ENCODE data around the gene ZNF844. TPM values are rescaled to one million over a fixed set of nuclear protein-coding genes. Genes with fewer than 3 reads are reported as not detected.

The ZNF844 gene
- 5.4 TPM for polyA plus RNA-seq (2013, experiment 1 of 2)
- polyA plus RNA-seq (2013, experiment 2 of 2) = 6.0 TPM

- Histone ChIP-seq H3K4me3 (ENCODE audit: low read length) (peak within 1 kb of the TSS; percentile 85), H3K27ac (ENCODE audit: low read depth, low read length) (peak within 1 kb of the TSS; percentile 71; the same call in 1 of the 2 replicates), H3K36me3 (ENCODE audit: insufficient read depth, low read length) (no peaks in the 10 kb centered on the region), H3K27me3 (ENCODE audit: insufficient read depth, low read length) (no peaks in the 10 kb centered on the region), H3K9me3 (ENCODE audit: insufficient read depth, low read depth, low read length) (peaks cover 12% of the 10 kb centered on the region; the same call in 1 of the 2 replicates), H3K9ac (ENCODE audit: low read depth, low read length) (peak within 1 kb of the TSS; percentile 84), H3K4me1 (ENCODE audit: insufficient read depth, low read length) (no peaks in the 10 kb centered on the region; the same call in 1 of the 2 replicates)
- 3% methylated on average over 66 of the region's 66 CpGs for WGBS
Measured at GRCh38 chr19:12064590-12065538, at the start of gene ZNF844. ZNF844 (plus strand) TSS chr19:12064731; CDS start chr19:12064874, 143 bp downstream.

GRCh38 chr19:12015015-12015752, 49.3 kb upstream of the ZNF844 start:
- 93% methylated on average over 9 of the region's 9 CpGs for WGBS
- H3K9ac ChIP-seq (ENCODE audit: low read depth, low read length) = no peak overlapping the region
- no peaks in the 10 kb centered on the region for H3K27me3 ChIP-seq (ENCODE audit: insufficient read depth, low read length)
- peaks cover 88% of the 10 kb centered on the region for H3K9me3 ChIP-seq (ENCODE audit: insufficient read depth, low read depth, low read length)
- H3K36me3 ChIP-seq (ENCODE audit: insufficient read depth, low read length) = peaks cover 75% of the 10 kb centered on the region
- H3K4me1 ChIP-seq (ENCODE audit: insufficient read depth, low read length) = no peaks in the 10 kb centered on the region
- H3K4me3 ChIP-seq (ENCODE audit: low read length) = no peak overlapping the region
- H3K27ac ChIP-seq (ENCODE audit: low read depth, low read length) = no peak overlapping the region

GRCh38 chr19:12015753-12016116, 48.8 kb upstream of the ZNF844 start:
- no peaks in the 10 kb centered on the region for H3K4me1 ChIP-seq (ENCODE audit: insufficient read depth, low read length)
- no peaks in the 10 kb centered on the region for H3K27me3 ChIP-seq (ENCODE audit: insufficient read depth, low read length)
- H3K36me3 ChIP-seq (ENCODE audit: insufficient read depth, low read length) = peaks cover 75% of the 10 kb centered on the region
- no peak overlapping the region for H3K27ac ChIP-seq (ENCODE audit: low read depth, low read length)
- no CpG with 5 or more reads among the region's 2 CpGs for whole genome bisulfite sequencing
- H3K9me3 ChIP-seq (ENCODE audit: insufficient read depth, low read depth, low read length) = peaks cover 92% of the 10 kb centered on the region
- no peak overlapping the region for H3K9ac ChIP-seq (ENCODE audit: low read depth, low read length)
- H3K4me3 ChIP-seq (ENCODE audit: low read length) = no peak overlapping the region

- Histone ChIP-seq H3K4me1 (ENCODE audit: insufficient read depth, low read length) (peaks cover 6% of the 10 kb centered on the region; the same call in 1 of the 2 replicates), H3K9me3 (ENCODE audit: insufficient read depth, low read depth, low read length) (peaks cover 8% of the 10 kb centered on the region; the same call in 1 of the 2 replicates), H3K27ac (ENCODE audit: low read depth, low read length) (no peak overlapping the region), H3K27me3 (ENCODE audit: insufficient read depth, low read length) (no peaks in the 10 kb centered on the region), H3K36me3 (ENCODE audit: insufficient read depth, low read length) (peaks cover 3% of the 10 kb centered on the region; the same call in 1 of the 2 replicates), H3K4me3 (ENCODE audit: low read length) (peak overlapping the region; percentile 84), H3K9ac (ENCODE audit: low read depth, low read length) (no peak overlapping the region)
- WGBS = 93% methylated on average over 1 of the region's 2 CpGs
Measured at GRCh38 chr19:12034198-12034597, 30.3 kb upstream of the ZNF844 start.

- Histone ChIP-seq H3K27ac (ENCODE audit: low read depth, low read length) (no peak overlapping the region), H3K9ac (ENCODE audit: low read depth, low read length) (peak overlapping the region; percentile 93), H3K9me3 (ENCODE audit: insufficient read depth, low read depth, low read length) (peaks cover 5% of the 10 kb centered on the region; the same call in 1 of the 2 replicates), H3K4me3 (ENCODE audit: low read length) (peak overlapping the region; percentile 84), H3K36me3 (ENCODE audit: insufficient read depth, low read length) (0 out of 2 replicates have a peak, but pooled peaks cover under 1% of the 10 kb centered on the region), H3K27me3 (ENCODE audit: insufficient read depth, low read length) (no peaks in the 10 kb centered on the region), H3K4me1 (ENCODE audit: insufficient read depth, low read length) (peaks cover 6% of the 10 kb centered on the region; the same call in 1 of the 2 replicates)
- WGBS = 28% methylated on average over 7 of the region's 8 CpGs
Measured at GRCh38 chr19:12034620-12035019, 29.9 kb upstream of the ZNF844 start.

GRCh38 chr19:12035220-12036172, 29.0 kb upstream of the ZNF844 start, which contains the start of gene ZNF433:
ZNF433 (minus strand) TSS chr19:12035679; CDS start chr19:12035539, 140 bp downstream.
- Histone ChIP-seq H3K4me1 (ENCODE audit: insufficient read depth, low read length) (peaks cover 6% of the 10 kb centered on the region; the same call in 1 of the 2 replicates), H3K27ac (ENCODE audit: low read depth, low read length) (peak within 1 kb of the TSS; percentile 72), H3K36me3 (ENCODE audit: insufficient read depth, low read length) (no peaks in the 10 kb centered on the region), H3K27me3 (ENCODE audit: insufficient read depth, low read length) (no peaks in the 10 kb centered on the region), H3K9ac (ENCODE audit: low read depth, low read length) (peak within 1 kb of the TSS; percentile 93), H3K4me3 (ENCODE audit: low read length) (peak within 1 kb of the TSS; percentile 84), H3K9me3 (ENCODE audit: insufficient read depth, low read depth, low read length) (0 out of 2 replicates have a peak, but pooled peaks cover 3% of the 10 kb centered on the region)
- 1% methylated on average over 68 of the region's 68 CpGs for WGBS

- H3K4me1 ChIP-seq (ENCODE audit: insufficient read depth, low read length) = no peaks in the 10 kb centered on the region
- H3K9ac ChIP-seq (ENCODE audit: low read depth, low read length) = no peak overlapping the region
- peaks cover 62% of the 10 kb centered on the region for H3K36me3 ChIP-seq (ENCODE audit: insufficient read depth, low read length)
- no peaks in the 10 kb centered on the region for H3K27me3 ChIP-seq (ENCODE audit: insufficient read depth, low read length)
- no peak overlapping the region for H3K4me3 ChIP-seq (ENCODE audit: low read length)
- peaks cover 60% of the 10 kb centered on the region for H3K9me3 ChIP-seq (ENCODE audit: insufficient read depth, low read depth, low read length)
- no peak overlapping the region for H3K27ac ChIP-seq (ENCODE audit: low read depth, low read length)
Measured at GRCh38 chr19:12042893-12043292, 21.6 kb upstream of the ZNF844 start.

- 98% methylated on average over 4 of the region's 5 CpGs for WGBS
- Histone ChIP-seq H3K4me1 (ENCODE audit: insufficient read depth, low read length) (no peaks in the 10 kb centered on the region), H3K4me3 (ENCODE audit: low read length) (peak overlapping the region; percentile 2; the same call in 1 of the 2 replicates), H3K9ac (ENCODE audit: low read depth, low read length) (no peak overlapping the region), H3K9me3 (ENCODE audit: insufficient read depth, low read depth, low read length) (peaks cover 61% of the 10 kb centered on the region), H3K27me3 (ENCODE audit: insufficient read depth, low read length) (no peaks in the 10 kb centered on the region), H3K27ac (ENCODE audit: low read depth, low read length) (no peak overlapping the region), H3K36me3 (ENCODE audit: insufficient read depth, low read length) (peaks cover 64% of the 10 kb centered on the region)
Measured at GRCh38 chr19:12043752-12044422, 20.6 kb upstream of the ZNF844 start.

- Histone ChIP-seq H3K4me1 (ENCODE audit: insufficient read depth, low read length) (no peaks in the 10 kb centered on the region), H3K9me3 (ENCODE audit: insufficient read depth, low read depth, low read length) (peaks cover 46% of the 10 kb centered on the region)
- 100% methylated on average over 2 of the region's 2 CpGs for WGBS
Measured at GRCh38 chr19:12047868-12048267, 16.7 kb upstream of the ZNF844 start.

More at GRCh38 chr19:12047868-12048267, 16.7 kb upstream of the ZNF844 start:
- H3K27me3 ChIP-seq (ENCODE audit: insufficient read depth, low read length) = no peaks in the 10 kb centered on the region
- no peak overlapping the region for H3K4me3 ChIP-seq (ENCODE audit: low read length)
- no peak overlapping the region for H3K27ac ChIP-seq (ENCODE audit: low read depth, low read length)
- H3K36me3 ChIP-seq (ENCODE audit: insufficient read depth, low read length) = peaks cover 50% of the 10 kb centered on the region
- H3K9ac ChIP-seq (ENCODE audit: low read depth, low read length) = no peak overlapping the region
